Skeletal muscle tissue (tissue), 4 donors: ENCODE results near the gene SLC36A1. TPM values are rescaled to one million over a fixed set of nuclear protein-coding genes. Genes with fewer than 3 reads are reported as not detected.

ENCODE experiments used
- H3K27ac ChIP-seq: one replicate; pipeline ENCODE4 v1.7.0; 2013; ENCODE audit warnings: mild to moderate bottlenecking, low read depth, low read length, inconsistent platforms
- H3K27me3 ChIP-seq, 3 donors: one replicate each; pipeline ENCODE4 v1.7.0; 2013; ENCODE audit warnings: low read length in 3 of 3; ENCODE audit not compliant: control insufficient read depth in 3 of 3, insufficient read depth in 3 of 3
- H3K36me3 ChIP-seq, 3 donors: one replicate each; pipeline ENCODE4 v1.7.0; 2013; ENCODE audit warnings: low read length in 3 of 3; ENCODE audit not compliant: control insufficient read depth in 3 of 3, insufficient read depth in 3 of 3
- H3K4me1 ChIP-seq, 3 donors: one replicate each; pipeline ENCODE4 v1.7.0; 2013; ENCODE audit warnings: low read length in 3 of 3, mild to moderate bottlenecking in 3 of 3; ENCODE audit not compliant: control insufficient read depth in 3 of 3, insufficient read depth in 3 of 3
- H3K4me3 ChIP-seq, 3 donors: one replicate each; pipeline ENCODE4 v1.7.0; 2013; ENCODE audit warnings: low read length in 3 of 3
- H3K9ac ChIP-seq, 3 donors: one replicate each; pipeline ENCODE4 v1.7.0; 2013; ENCODE audit warnings: low read length in 3 of 3, mild to moderate bottlenecking in 3 of 3, moderate library complexity in 2 of 3, low read depth in 1 of 3
- H3K9me3 ChIP-seq, 3 donors: one replicate each; pipeline ENCODE4 v1.7.0; 2013; ENCODE audit warnings: low read length in 3 of 3; ENCODE audit not compliant: control insufficient read depth in 3 of 3
- total RNA-seq: library from RNA; depleted of rRNA; stranded (reverse); fragments of >200 nt; gene quantifications from one replicate; pipeline ENCODE4 v1.2.3, GENCODE V29; 2014
- donor health status: Osteomylitis.

The SLC36A1 gene
- total RNA-seq, 1 donor from 2014 or later = 8.9 TPM

DNA sequence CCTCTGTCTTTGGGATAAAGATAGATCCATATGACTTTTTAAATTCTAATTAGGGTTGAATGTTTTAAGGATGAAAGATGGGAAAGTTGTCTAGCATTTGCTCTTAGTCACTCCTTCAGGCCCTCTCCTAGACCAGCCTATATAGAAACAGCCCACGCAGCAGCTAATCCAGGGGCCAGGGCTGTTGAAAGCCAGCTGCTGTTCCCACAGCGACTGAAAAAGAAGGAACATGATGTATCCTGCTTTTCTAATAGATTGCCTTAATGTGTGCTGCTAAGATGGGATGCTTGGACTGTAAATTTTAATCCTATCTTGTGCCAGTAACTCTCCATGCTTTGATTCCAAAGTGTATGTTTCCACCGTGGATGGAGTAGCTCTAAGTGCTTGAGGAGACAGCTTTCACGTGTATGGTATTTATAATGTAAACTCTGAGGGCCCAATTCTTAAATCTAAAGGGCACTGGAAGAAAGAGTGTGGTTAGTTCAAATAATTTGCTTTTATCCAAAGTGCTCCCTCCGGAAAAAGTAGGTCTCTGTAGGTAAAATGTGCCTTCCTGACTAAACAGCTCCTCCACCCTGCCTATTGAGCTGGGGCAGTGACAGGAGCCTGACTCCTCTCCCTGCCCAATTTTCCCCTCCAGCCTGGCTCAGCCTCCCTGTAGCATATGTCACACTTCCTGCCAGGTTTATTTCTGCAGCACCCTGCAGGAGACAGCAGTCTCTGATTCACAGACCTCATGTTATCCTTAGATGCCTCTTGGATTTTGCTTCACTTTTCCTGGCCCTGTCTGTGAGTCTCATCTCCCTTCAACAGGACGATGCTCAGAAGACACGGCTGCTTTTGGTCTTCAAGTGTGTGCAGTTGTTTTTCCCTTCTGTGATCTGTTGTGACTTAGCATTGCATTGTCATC lies 33.2 kb downstream of the SLC36A1 start:
- H3K36me3 ChIP-seq = peaks cover 27 to 33% (median 28%) of the 10 kb centered on the region in 3 donors

GRCh38 chr5:151483176-151483575 lies 35.8 kb downstream of the SLC36A1 start:
- Histone ChIP-seq H3K36me3 (peaks cover 31 to 41% (median 32%) of the 10 kb centered on the region in 3 donors), H3K27me3 (no peaks in the 10 kb centered on the region), H3K4me3 (no peak overlapping the region), H3K27ac (peak overlapping the region; percentile 20), H3K4me1 (peaks cover 11 to 15% (median 15%) of the 10 kb centered on the region in 3 donors), H3K9me3 (no peaks in the 10 kb centered on the region), H3K9ac (no peak overlapping the region)

More for the DNA sequence above, 33.2 kb downstream of the SLC36A1 start:
- H3K27ac ChIP-seq = peak overlapping the region; percentile 41
- peaks cover 22 to 31% (median 29%) of the 10 kb centered on the region in 3 donors for H3K4me1 ChIP-seq
- H3K4me3 ChIP-seq = no peak overlapping the region
- H3K9me3 ChIP-seq = no peaks in the 10 kb centered on the region
- no peaks in the 10 kb centered on the region for H3K27me3 ChIP-seq
- peak overlapping the region in 2 of 3 donors; percentile 40 to 41 for H3K9ac ChIP-seq

GRCh38 chr5:151483647-151484046 lies 36.2 kb downstream of the SLC36A1 start:
- Histone ChIP-seq H3K9me3 (no peaks in the 10 kb centered on the region), H3K27me3 (no peaks in the 10 kb centered on the region), H3K27ac (peak overlapping the region; percentile 20), H3K36me3 (peaks cover 35 to 44% (median 37%) of the 10 kb centered on the region in 3 donors), H3K9ac (no peak overlapping the region), H3K4me1 (peaks cover 10 to 12% (median 11%) of the 10 kb centered on the region in 3 donors), H3K4me3 (no peak overlapping the region)

GRCh38 chr5:151487544-151487943 lies 40.1 kb downstream of the SLC36A1 start:
- Histone ChIP-seq H3K36me3 (peaks cover 46 to 47% (median 47%) of the 10 kb centered on the region in 3 donors), H3K9ac (no peak overlapping the region), H3K27me3 (no peaks in the 10 kb centered on the region), H3K9me3 (no peaks in the 10 kb centered on the region), H3K4me1 (peaks cover 6 to 19% (median 14%) of the 10 kb centered on the region in 3 donors), H3K27ac (no peak overlapping the region), H3K4me3 (no peak overlapping the region)

DNA sequence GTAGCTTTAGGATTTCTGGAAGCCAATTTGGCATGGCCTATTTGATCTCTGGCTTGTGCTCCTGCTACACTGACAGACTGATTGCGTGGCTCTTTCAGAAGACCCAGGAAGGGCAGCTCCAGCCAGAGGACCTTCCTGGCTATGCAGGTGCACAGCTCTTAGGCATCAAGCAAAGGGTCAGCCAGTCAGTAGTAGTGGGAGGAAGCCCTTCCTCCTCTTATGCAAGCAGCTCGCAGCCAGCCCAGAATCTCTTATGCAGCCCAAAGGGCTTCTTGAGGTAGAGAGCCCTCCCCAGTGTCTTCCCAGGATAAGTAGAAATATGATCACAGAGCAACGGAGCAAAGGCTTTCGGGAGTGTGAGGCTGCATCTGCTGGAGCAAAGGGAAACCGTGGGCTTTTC lies 43.2 kb downstream of the SLC36A1 start:
- peaks cover 34 to 42% (median 37%) of the 10 kb centered on the region in 3 donors for H3K36me3 ChIP-seq
- peak overlapping the region in 1 of 3 donors; percentile 15 for H3K4me3 ChIP-seq
- peak overlapping the region in 1 of 3 donors; percentile 26 for H3K9ac ChIP-seq
- H3K4me1 ChIP-seq = peaks cover 6 to 19% (median 14%) of the 10 kb centered on the region in 3 donors
- H3K9me3 ChIP-seq = no peaks in the 10 kb centered on the region
- H3K27ac ChIP-seq = no peak overlapping the region
- H3K27me3 ChIP-seq = no peaks in the 10 kb centered on the region

GRCh38 chr5:151491062-151491461 lies 43.7 kb downstream of the SLC36A1 start:
- Histone ChIP-seq H3K9ac (no peak overlapping the region), H3K36me3 (peaks cover 32 to 37% (median 36%) of the 10 kb centered on the region in 3 donors), H3K27ac (no peak overlapping the region), H3K27me3 (no peaks in the 10 kb centered on the region), H3K9me3 (no peaks in the 10 kb centered on the region), H3K4me3 (peak overlapping the region in 1 of 3 donors; percentile 15), H3K4me1 (peaks cover 6 to 19% (median 14%) of the 10 kb centered on the region in 3 donors)

DNA sequence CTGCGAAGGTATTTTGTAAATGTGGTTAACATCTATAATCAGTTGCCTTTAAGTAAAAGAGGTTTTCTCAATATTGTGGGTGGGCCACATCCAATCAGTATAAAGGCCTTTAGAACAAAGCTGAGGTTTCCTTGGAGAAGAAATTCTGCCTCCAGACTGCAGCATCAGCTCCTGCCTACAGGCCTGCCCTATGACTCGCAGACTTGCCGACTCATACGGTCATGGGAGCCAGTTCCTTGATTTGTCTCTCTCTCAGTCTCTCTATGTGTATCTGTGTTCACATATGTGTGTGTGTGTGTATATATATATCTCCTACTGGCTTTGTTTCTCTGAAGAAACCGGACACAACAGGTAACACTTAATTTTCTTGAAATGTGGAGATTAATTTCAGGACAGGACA lies 45.3 kb downstream of the SLC36A1 start:
- Histone ChIP-seq H3K9ac (no peak overlapping the region), H3K36me3 (peaks cover 19 to 27% (median 27%) of the 10 kb centered on the region in 3 donors), H3K27me3 (no peaks in the 10 kb centered on the region), H3K4me3 (no peak overlapping the region), H3K27ac (peak overlapping the region; percentile 38), H3K4me1 (peaks cover 6 to 19% (median 14%) of the 10 kb centered on the region in 3 donors), H3K9me3 (no peaks in the 10 kb centered on the region)

- Histone ChIP-seq H3K27me3 (no peaks in the 10 kb centered on the region), H3K4me1 (peaks cover 8 to 19% (median 14%) of the 10 kb centered on the region in 3 donors), H3K27ac (peak overlapping the region; percentile 38), H3K36me3 (peaks cover 9 to 18% (median 17%) of the 10 kb centered on the region in 3 donors), H3K9ac (no peak overlapping the region), H3K9me3 (no peaks in the 10 kb centered on the region), H3K4me3 (no peak overlapping the region)
These were observed 46.3 kb downstream of the SLC36A1 start for GRCh38 chr5:151493665-151494064.

GRCh38 chr5:151495320-151495719 lies 47.9 kb downstream of the SLC36A1 start:
- no peak overlapping the region for H3K9ac ChIP-seq
- H3K4me3 ChIP-seq = no peak overlapping the region

DNA sequence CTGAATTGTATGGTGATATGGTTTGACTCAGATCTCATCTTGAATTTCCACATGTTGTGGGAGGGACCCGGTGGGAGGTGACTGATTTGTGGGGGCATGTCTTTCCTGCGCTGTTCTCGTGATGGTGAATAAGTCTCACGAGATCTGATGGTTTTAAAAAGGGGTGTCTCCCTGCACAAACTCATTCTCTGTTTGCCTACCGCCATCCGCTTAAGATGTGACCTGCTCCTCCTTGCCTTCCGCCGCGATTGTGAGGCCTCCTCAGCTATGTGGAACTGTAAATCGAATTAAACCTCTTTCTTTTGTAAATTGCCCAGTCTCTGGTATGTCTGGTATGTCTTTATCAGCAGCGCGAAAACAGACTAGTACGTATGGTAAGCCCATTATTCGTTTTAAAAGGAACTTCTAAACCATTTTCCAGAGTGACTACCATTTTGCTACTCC lies 48.7 kb downstream of the SLC36A1 start:
- Histone ChIP-seq H3K9ac (no peak overlapping the region), H3K4me3 (no peak overlapping the region), H3K9me3 (no peaks in the 10 kb centered on the region), H3K27me3 (no peaks in the 10 kb centered on the region), H3K4me1 (peaks cover 5 to 10% (median 6%) of the 10 kb centered on the region in 3 donors), H3K27ac (no peak overlapping the region), H3K36me3 (peaks cover 0 to 2% (median 0%) of the 10 kb centered on the region in 3 donors)

More at GRCh38 chr5:151495320-151495719, 47.9 kb downstream of the SLC36A1 start:
- Histone ChIP-seq H3K27me3 (no peaks in the 10 kb centered on the region), H3K4me1 (peaks cover 8 to 18% (median 13%) of the 10 kb centered on the region in 3 donors), H3K27ac (no peak overlapping the region), H3K36me3 (peaks cover 0 to 7% (median 2%) of the 10 kb centered on the region in 3 donors), H3K9me3 (no peaks in the 10 kb centered on the region)
